Ishikawa (cell line): Measurements from ENCODE around the gene DHX30.

Experiments used
- CEBPB ChIP-seq: IDR thresholded peaks from 2 replicates; pipeline ENCODE4 v1.6.1; 2012
- CREB1 ChIP-seq: IDR thresholded peaks from 2 replicates; pipeline ENCODE4 v1.6.1; 2012; ENCODE audit warnings: low read depth
- EGR1 ChIP-seq: IDR thresholded peaks from 2 replicates; pipeline ENCODE4 v1.6.1; 2012
- EP300 ChIP-seq: IDR thresholded peaks from 2 replicates; pipeline ENCODE4 v1.6.1; 2012; ENCODE audit warnings: borderline replicate concordance
- FOXM1 ChIP-seq: IDR thresholded peaks from 2 replicates; pipeline ENCODE4 v1.6.1; 2012; ENCODE audit warnings: low read depth, borderline replicate concordance
- MAX ChIP-seq: IDR thresholded peaks from 2 replicates; pipeline ENCODE4 v1.6.1; 2012
- NFIC ChIP-seq: IDR thresholded peaks from 2 replicates; pipeline ENCODE4 v1.6.1; 2012
- RAD21 ChIP-seq: IDR thresholded peaks from 2 replicates; pipeline ENCODE4 v1.6.1; 2012; ENCODE audit warnings: low read depth
- REST ChIP-seq: IDR thresholded peaks from 2 replicates; pipeline ENCODE4 v1.6.1; 2012; ENCODE audit warnings: low read depth, mild to moderate bottlenecking
- TAF1 ChIP-seq: IDR thresholded peaks from 2 replicates; pipeline ENCODE4 v1.6.1; 2012; ENCODE audit warnings: low read depth, mild to moderate bottlenecking
- TCF12 ChIP-seq: IDR thresholded peaks from 2 replicates; pipeline ENCODE4 v1.6.1; 2012; ENCODE audit warnings: low read depth
- TEAD4 ChIP-seq: IDR thresholded peaks from 2 replicates; pipeline ENCODE4 v1.6.1; 2012
- USF1 ChIP-seq: IDR thresholded peaks from 2 replicates; pipeline ENCODE4 v1.6.1; 2012
- YY1 ChIP-seq: IDR thresholded peaks from 2 replicates; pipeline ENCODE4 v1.6.1; 2012; ENCODE audit warnings: low read depth
- ZBTB7A ChIP-seq: IDR thresholded peaks from 2 replicates; pipeline ENCODE4 v1.6.1; 2012; ENCODE audit warnings: low read depth

Gene DHX30

GRCh38 chr3:47836986-47837385 lies 34.0 kb downstream of the DHX30 start:
- no peak for TF ChIP-seq USF1
- no peak for TF ChIP-seq NFIC
- no peak for TF ChIP-seq TAF1
- TF ChIP-seq CEBPB, result no peak
- TF ChIP-seq FOXM1, result no peak
- TF ChIP-seq EGR1, result no peak
- no peak for TF ChIP-seq REST
- TF ChIP-seq RAD21, result no peak
- TF ChIP-seq EP300, result no peak
- no peak for TF ChIP-seq TCF12

- TF ChIP-seq NFIC (no peak), CEBPB (no peak), FOXM1 (no peak), YY1 (no peak), EGR1 (no peak), REST (no peak), RAD21 (no peak), TCF12 (no peak), ZBTB7A (no peak), EP300 (no peak), CREB1 (no peak), MAX (no peak), TAF1 (no peak), TEAD4 (no peak), USF1 (no peak)
Measured at GRCh38 chr3:47838503-47838902, 35.6 kb downstream of the DHX30 start.

- TF ChIP-seq TCF12 (no peak), MAX (no peak)
Measured at GRCh38 chr3:47841786-47842349, 38.9 kb downstream of the DHX30 start.

- TF ChIP-seq EGR1, result no peak
- no peak for TF ChIP-seq ZBTB7A
- TF ChIP-seq NFIC, result no peak
- no peak for TF ChIP-seq YY1
- no peak for TF ChIP-seq USF1
- no peak for TF ChIP-seq TEAD4
- TF ChIP-seq RAD21, result no peak
Measured at GRCh38 chr3:47846186-47846879, 43.4 kb downstream of the DHX30 start.

- TF ChIP-seq REST, result no peak
- no peak for TF ChIP-seq ZBTB7A
- no peak for TF ChIP-seq TEAD4
- no peak for TF ChIP-seq NFIC
- TF ChIP-seq CREB1, result no peak
- no peak for TF ChIP-seq TCF12
- no peak for TF ChIP-seq TAF1
- no peak for TF ChIP-seq YY1
- no peak for TF ChIP-seq RAD21
- TF ChIP-seq MAX, result no peak
- no peak for TF ChIP-seq USF1
- no peak for TF ChIP-seq EP300
Measured at GRCh38 chr3:47846880-47847248, 43.9 kb downstream of the DHX30 start.
